T-helper 2 cell treated with Interferon-gamma antibody and Interleukin-4, amounts not matched to agents 5 μg/mL and 100 μg/mL, for 36 hours (primary cell): ENCODE data around the gene DENND5A.

ENCODE experiments used
- DNase-seq: peaks from one replicate; pipeline ENCODE4 v3.0.0; 2021; ENCODE audit warnings: low spot score
- H3K27ac Mint-ChIP-seq: one replicate; pipeline ENCODE4 v1.8.0; 2021; ENCODE audit warnings: mild to moderate bottlenecking, mixed read lengths
- H3K27me3 Mint-ChIP-seq: one replicate; pipeline ENCODE4 v1.8.0; 2021; ENCODE audit warnings: low read depth, mixed read lengths
- H3K36me3 Mint-ChIP-seq: one replicate; pipeline ENCODE4 v1.8.0; 2021; ENCODE audit warnings: low read depth, mixed read lengths
- H3K4me1 Mint-ChIP-seq: one replicate; pipeline ENCODE4 v1.8.0; 2021; ENCODE audit warnings: low read depth, mixed read lengths
- H3K4me3 Mint-ChIP-seq: one replicate; pipeline ENCODE4 v1.8.0; 2022; ENCODE audit warnings: mild to moderate bottlenecking, moderate library complexity, mixed read lengths
- H3K9me3 Mint-ChIP-seq: one replicate; pipeline ENCODE4 v1.8.0; 2021; ENCODE audit warnings: mixed read lengths

The DENND5A gene

DNA sequence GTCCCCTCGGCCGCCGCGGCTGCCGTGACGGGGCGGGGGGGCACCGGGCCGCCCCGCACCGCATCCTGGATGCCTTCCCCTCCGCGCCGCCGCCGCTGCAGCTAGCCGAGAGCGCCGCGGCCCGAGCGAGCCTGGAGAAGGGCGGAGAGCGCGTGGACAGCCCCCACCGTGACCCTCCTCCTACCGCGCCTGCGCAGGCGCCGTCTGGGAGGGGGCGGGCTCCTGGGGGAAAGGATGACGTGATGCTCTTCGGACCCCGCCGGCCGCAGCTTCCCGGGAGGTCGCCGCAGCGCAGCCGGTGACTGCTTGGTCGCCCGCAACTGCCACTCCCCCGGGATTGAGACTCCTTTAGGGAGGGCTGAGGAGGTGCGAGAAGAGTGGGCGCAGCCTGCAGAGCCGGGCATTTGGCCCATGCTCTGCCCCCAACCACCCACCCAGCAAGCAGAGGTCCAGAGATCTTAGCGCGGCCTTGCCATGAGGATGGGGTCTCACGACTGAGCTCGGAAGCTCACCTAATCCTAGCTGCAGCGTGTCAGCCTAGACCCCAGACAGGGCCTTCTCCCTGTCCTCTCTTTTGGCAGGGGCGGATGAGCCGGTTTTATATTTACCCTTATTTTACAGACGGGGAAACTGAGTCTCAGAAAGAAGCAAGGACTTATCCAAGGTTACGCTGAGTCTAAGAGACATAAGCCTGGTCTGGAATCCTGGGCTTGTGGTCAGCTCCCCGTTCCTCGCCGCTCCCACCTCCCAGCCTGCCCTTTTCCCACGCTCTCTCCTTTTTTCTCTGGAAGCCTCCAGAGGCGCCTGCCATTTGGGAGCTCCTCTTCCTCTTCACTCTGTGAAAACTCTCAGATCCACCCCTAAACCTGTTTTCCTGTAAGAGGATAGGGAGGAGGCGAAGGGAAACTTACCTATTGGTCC, at the start of gene DENND5A:
Gene DENND5A (minus strand): TSS at position 140 of the 921 bp plus-strand sequence. CDS start 281 bp downstream, outside the sequence.
- peaks cover 33% of the 10 kb centered on the region for H3K27me3 Mint-ChIP-seq
- peaks cover 3% of the 10 kb centered on the region for H3K36me3 Mint-ChIP-seq
- H3K27ac Mint-ChIP-seq = peak within 1 kb of the TSS; percentile 87
- peaks cover 32% of the 10 kb centered on the region for H3K4me1 Mint-ChIP-seq
- H3K9me3 Mint-ChIP-seq = no peaks in the 10 kb centered on the region
- H3K4me3 Mint-ChIP-seq = peak within 1 kb of the TSS; percentile 92
- DNase-seq = peak; percentile 50

DNA sequence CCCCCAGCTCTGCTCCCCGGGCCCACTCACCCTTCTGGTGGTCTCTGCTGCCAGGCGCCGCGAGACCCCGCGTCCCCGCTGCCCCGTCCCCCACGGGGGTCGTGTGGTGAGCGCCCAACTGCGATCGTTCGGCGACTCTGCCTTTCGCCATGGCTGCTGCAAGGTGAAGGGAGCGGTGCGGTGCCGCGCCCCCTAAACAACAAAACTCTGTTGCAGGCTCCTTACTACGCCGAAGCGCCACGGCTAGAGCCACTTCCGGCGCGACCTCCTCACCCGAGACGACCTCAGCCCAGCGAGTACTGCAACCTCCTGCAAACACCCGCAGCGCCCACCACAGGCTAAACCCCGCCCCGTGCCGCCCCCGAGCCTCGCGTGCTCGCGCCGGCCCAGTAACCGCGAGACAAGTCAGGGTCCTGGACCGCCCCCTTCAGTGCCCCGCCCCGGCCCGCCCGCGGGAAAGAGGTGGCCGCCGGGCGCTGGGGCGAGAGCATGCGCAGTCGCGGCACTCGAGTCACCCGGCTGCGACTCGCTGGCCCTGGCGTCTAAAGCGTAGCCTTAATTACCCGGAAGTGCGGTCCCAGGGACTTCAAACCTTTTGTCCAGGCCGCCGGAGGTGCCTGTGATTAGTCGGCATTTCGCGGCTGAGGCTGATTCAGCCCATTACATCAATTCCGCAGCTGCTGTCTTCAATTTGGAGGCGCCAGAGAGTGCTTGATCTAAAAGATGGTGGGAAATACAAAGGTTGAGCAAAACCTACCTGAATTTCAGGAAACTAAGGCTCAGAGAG, 49.3 kb upstream of the DENND5A start, which contains the start of gene TMEM41B:
Gene TMEM41B (minus strand): TSS at position 303 of the 787 bp plus-strand sequence. CDS start 152 bp downstream, at position 151.
- DNase-seq = peak; percentile 100
- Mint-ChIP-seq H3K27ac (peak within 1 kb of the TSS; percentile 94), H3K4me3 (peak within 1 kb of the TSS; percentile 95), H3K9me3 (no peaks in the 10 kb centered on the region), H3K27me3 (peaks cover 26% of the 10 kb centered on the region), H3K36me3 (peaks cover 20% of the 10 kb centered on the region), H3K4me1 (peaks cover 26% of the 10 kb centered on the region)

DNA sequence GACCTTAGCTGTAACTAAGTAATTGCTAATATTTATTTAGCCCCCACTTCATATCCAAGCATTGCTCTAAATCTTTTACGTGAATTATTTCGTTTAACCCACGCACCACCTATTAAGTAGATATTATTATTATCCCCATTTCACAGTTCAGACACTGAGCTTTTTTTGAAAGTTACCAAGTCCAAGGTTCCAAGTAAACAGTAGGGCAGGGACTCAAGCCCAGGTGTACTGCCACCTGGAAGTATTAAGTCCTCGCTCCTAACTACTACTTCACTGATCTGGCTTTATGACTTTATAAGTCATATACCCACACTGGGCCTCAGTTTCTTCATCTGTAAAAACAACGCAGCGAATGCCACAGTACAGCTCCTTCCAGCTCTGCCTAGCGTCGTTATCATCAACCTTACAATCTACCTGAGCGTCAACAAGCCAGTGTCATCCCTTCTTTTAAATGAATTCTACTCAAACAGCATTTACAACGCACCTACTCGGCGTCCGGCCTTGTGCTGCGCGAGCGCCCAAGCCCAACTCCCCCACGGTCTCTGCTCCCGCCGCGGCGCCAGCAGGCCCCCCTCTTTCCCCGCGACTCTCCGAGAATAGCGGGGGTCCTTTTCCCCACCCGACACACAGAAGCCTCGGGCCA, 48.6 kb upstream of the DENND5A start:
- peak overlapping the region; percentile 95 for H3K4me3 Mint-ChIP-seq
- peak; percentile 15 for DNase-seq
- H3K36me3 Mint-ChIP-seq = peaks cover 20% of the 10 kb centered on the region
- peaks cover 26% of the 10 kb centered on the region for H3K4me1 Mint-ChIP-seq
- peaks cover 19% of the 10 kb centered on the region for H3K27me3 Mint-ChIP-seq
- peak overlapping the region; percentile 94 for H3K27ac Mint-ChIP-seq
- H3K9me3 Mint-ChIP-seq = no peaks in the 10 kb centered on the region

DNA sequence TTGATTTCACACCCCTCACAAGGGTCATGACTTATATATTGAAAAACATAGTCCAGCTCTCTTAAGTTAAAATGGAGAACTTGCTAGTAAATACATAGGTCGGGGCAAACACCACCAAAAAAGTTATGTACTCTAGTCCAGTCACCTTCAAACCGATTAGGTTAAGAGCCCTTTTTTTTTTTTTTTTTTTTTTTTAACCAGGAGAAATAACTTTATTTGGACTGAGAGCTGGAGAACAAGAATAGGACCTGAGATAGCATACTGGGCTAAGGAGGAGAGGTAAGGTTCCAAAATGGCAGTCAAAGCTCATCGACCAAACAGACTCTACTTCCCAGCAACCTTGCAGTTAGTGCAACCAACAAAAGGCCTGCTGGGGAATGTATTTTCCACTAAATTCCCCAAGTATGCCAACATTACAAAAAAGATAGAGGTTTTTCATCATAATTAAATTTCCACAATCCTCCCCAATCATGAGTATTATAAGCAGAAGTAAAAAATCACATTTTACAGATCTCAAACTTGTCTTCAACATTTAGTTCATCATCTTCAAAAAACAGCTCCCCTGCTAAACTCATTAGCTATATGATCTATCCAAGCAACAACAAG, 45.4 kb upstream of the DENND5A start:
- peaks cover 28% of the 10 kb centered on the region for H3K36me3 Mint-ChIP-seq
- no peak for DNase-seq
- no peak overlapping the region for H3K27ac Mint-ChIP-seq
- H3K27me3 Mint-ChIP-seq = no peaks in the 10 kb centered on the region
- H3K4me1 Mint-ChIP-seq = peaks cover 32% of the 10 kb centered on the region
- H3K4me3 Mint-ChIP-seq = no peak overlapping the region
- no peaks in the 10 kb centered on the region for H3K9me3 Mint-ChIP-seq

DNA sequence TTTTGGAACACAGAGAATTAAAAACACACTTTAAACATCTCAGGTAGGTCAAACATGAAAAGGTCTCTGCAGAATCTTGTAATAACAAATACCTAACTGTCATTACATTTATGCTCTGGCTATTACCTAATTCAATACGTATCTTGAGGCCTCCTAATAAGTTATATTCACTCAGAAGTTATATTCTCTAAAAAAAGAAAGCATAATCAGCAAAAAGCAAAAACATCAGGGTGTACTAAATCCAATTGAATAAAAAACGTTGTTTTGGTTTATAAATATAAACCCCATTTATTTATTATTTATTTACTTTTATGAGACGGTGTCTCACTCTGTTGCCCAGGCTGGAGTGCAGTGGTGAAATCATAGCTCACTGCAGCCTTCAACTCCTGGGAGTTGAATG, 39.0 kb upstream of the DENND5A start:
- Mint-ChIP-seq H3K4me1 (peaks cover 9% of the 10 kb centered on the region), H3K27ac (no peak overlapping the region), H3K36me3 (peaks cover 8% of the 10 kb centered on the region), H3K4me3 (no peak overlapping the region), H3K9me3 (no peaks in the 10 kb centered on the region), H3K27me3 (no peaks in the 10 kb centered on the region)
- no peak for DNase-seq

DNA sequence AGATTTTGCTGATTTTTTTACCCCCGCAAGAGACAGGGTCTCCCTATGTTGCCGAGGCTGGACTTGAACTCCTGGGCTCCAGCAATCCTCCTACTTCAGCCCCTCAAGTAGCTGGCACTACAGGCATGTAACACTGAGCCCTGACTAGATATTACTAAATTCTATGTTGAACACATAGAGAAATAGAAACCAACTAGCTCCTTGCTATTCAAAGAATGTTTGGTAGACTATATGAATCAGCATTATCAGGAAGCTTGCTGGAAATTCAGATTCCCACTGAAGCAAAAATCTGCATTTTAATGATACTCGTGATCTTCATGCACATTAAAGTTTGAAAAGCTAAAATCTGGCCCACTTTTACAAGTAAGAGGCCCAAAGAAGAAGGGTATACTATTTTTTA, 37.3 kb upstream of the DENND5A start:
- Mint-ChIP-seq H3K27me3 (no peaks in the 10 kb centered on the region), H3K9me3 (no peaks in the 10 kb centered on the region), H3K36me3 (peaks cover 7% of the 10 kb centered on the region), H3K4me3 (no peak overlapping the region), H3K27ac (no peak overlapping the region), H3K4me1 (peaks cover 6% of the 10 kb centered on the region)
- no peak for DNase-seq

DNA sequence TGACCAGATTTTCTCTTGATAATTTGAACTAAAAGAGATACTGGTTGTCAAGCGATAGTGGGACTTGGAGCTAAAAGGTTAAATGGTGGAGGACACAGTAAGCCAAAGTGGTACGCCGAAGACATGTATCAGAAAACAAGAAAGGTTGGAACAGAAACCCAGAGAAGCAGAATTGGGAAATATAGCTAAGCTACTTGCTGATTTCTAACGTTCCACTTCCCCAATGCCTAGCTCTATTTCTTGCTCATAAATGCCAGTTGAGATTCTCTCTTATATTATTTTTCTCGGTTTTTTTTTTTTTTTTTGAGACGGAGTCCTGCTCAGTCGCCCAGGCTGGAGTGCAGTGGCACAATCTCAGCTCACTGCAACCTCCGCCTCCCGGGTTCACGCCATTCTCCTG, 36.6 kb upstream of the DENND5A start:
- no peaks in the 10 kb centered on the region for H3K27me3 Mint-ChIP-seq
- peaks cover 3% of the 10 kb centered on the region for H3K4me1 Mint-ChIP-seq
- no peak overlapping the region for H3K27ac Mint-ChIP-seq
- H3K4me3 Mint-ChIP-seq = no peak overlapping the region
- no peaks in the 10 kb centered on the region for H3K9me3 Mint-ChIP-seq
- peaks cover 6% of the 10 kb centered on the region for H3K36me3 Mint-ChIP-seq
- DNase-seq = no peak

DNA sequence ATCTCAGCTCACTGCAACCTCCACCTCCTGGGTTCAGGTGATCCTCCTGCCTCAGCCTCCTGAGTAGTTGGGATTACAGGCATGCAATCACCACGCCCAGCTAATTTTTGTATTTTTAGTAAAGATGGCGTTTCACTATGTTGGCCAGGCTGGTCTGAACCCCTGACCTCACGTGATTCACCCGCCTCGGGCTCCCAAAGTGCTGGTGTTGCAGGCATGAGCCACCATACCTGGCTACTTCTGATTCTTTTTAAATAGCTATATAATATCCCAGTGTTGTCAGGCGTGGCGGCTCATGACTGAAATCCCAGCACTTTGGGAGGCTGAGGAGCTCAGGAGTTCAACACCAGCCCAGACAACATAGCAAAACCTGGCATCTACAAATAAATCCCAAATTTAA, 28.5 kb upstream of the DENND5A start:
- no peak for DNase-seq
- H3K27ac Mint-ChIP-seq = no peak overlapping the region
- no peaks in the 10 kb centered on the region for H3K9me3 Mint-ChIP-seq
- no peaks in the 10 kb centered on the region for H3K27me3 Mint-ChIP-seq
- peaks cover 2% of the 10 kb centered on the region for H3K4me1 Mint-ChIP-seq
- no peak overlapping the region for H3K4me3 Mint-ChIP-seq
- H3K36me3 Mint-ChIP-seq = peaks cover 22% of the 10 kb centered on the region

DNA sequence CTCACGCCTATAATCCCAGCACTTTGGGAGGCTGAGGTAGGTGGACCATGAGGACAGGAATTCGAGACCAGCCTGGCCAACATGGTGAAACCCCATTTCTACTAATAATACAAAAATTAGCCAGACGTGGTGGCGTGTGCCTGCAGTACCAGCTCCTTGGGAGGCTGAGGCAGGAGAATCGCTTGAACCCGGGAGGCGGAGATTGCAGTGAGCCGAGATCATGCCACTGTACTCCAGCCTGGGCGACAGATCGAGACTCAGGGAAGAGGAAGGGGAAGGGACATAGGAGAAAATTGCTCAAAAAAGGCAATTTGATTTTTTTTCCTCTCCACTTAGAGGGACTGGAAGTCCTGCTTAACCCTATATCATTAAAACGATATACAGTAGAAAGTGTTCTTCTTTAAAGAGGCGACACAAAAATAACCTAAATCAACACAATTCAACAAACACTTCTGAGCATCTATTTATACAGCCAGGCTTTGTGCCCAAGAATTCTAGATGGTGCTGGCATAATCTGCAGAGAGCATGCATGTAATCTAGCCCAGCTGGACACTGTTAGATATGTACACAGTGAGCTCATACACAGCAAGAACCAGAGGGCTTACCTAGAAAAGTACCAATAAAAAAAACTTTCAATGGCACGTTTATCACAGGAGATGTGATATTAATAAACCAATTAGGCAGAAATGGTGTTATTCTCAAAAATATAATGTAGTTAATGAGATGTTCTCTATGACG, 20.9 kb upstream of the DENND5A start:
- H3K27ac Mint-ChIP-seq = no peak overlapping the region
- no peak overlapping the region for H3K4me3 Mint-ChIP-seq
- H3K4me1 Mint-ChIP-seq = peaks cover 8% of the 10 kb centered on the region
- peaks cover 32% of the 10 kb centered on the region for H3K36me3 Mint-ChIP-seq
- no peak for DNase-seq
- no peaks in the 10 kb centered on the region for H3K27me3 Mint-ChIP-seq
- no peaks in the 10 kb centered on the region for H3K9me3 Mint-ChIP-seq

DNA sequence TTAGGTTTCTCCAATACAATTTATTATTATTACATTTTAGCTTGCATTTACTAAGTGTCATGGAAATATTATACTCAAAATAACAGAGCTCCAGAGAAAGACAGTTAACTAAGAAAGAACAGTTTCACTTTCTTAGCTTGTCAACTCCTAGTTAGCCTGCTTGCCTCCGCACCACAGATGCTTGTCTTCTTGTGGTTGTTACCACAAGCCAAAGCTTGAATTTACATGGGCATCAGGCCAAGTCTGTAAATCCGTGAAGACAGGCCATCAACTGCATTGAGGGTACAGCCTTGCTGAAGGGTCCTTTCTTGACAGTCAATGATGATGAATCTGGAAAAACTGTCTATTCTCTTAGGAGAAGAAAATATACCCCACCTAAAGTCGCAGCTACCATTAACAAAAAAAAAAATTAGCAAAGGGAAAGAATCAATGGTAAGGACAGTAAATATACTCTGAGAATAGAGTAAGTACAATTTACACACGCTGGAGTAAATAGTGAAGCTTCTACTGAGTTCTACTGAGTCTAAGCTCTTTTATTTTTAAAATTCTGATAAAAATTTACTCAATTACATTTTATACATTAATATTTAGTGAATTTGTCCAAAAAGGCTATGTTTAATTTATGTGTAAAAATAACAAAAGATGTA, 15.6 kb upstream of the DENND5A start:
- Mint-ChIP-seq H3K36me3 (peaks cover 35% of the 10 kb centered on the region), H3K27me3 (peaks cover 3% of the 10 kb centered on the region), H3K4me3 (peak overlapping the region; percentile 80), H3K9me3 (no peaks in the 10 kb centered on the region), H3K27ac (peak overlapping the region; percentile 80), H3K4me1 (peaks cover 15% of the 10 kb centered on the region)
- DNase-seq = peak; percentile 73

DNA sequence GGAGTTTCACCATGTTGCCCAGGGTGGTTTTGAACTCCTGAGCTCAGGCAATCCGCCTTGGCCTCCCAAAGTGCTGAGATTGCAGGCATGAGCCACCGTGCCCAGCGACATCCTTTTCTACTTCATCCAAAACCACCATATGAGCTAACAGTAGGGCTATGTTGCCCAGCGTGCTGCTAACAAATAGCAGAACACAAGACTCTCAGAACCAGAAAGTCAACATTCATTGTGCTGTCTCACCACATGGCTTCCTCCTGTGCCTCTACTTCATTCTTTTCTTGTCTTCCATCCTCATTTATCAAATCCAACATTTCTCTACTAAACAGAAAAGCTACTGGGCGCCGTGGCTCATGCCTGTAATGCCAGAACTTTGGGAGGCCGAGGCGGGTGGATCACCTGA, 12.0 kb upstream of the DENND5A start:
- H3K4me1 Mint-ChIP-seq = peaks cover 19% of the 10 kb centered on the region
- H3K27me3 Mint-ChIP-seq = peaks cover 5% of the 10 kb centered on the region
- H3K27ac Mint-ChIP-seq = no peak overlapping the region
- no peaks in the 10 kb centered on the region for H3K9me3 Mint-ChIP-seq
- peaks cover 19% of the 10 kb centered on the region for H3K36me3 Mint-ChIP-seq
- DNase-seq = no peak
- no peak overlapping the region for H3K4me3 Mint-ChIP-seq

DNA sequence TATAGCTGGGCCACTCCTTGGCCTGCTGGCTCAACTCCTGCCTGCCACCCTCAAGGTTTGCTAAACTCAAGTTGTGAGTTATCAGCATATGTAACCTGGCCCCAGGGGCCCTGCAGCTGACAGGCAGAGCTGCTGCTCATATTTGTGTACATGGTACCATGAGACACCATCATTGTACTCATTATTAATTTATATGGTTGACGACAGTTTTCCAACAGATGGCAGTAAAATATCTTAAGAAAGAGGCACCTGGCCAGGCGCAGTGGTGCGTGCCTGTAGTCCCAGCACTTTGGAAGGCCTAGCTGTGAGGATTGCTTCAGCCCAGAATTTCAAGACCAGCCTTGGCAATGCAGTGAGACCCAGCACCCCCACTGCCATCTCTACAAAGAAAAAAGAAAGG, 11.4 kb upstream of the DENND5A start:
- no peaks in the 10 kb centered on the region for H3K9me3 Mint-ChIP-seq
- H3K27ac Mint-ChIP-seq = no peak overlapping the region

More for the DNA sequence above, 11.4 kb upstream of the DENND5A start:
- H3K27me3 Mint-ChIP-seq = peaks cover 9% of the 10 kb centered on the region
- H3K4me1 Mint-ChIP-seq = peaks cover 18% of the 10 kb centered on the region
- H3K4me3 Mint-ChIP-seq = no peak overlapping the region
- DNase-seq = no peak
- H3K36me3 Mint-ChIP-seq = peaks cover 19% of the 10 kb centered on the region
